A673 (cell line): ENCODE data around the gene SLC4A4.

ENCODE experiments used
- CTCF ChIP-seq: fragments of 300-800, 200-600 bp; sonication (generic); conservative IDR thresholded peaks from 2 replicates; pipeline ENCODE4 v1.5.1; 2017; ENCODE audit warnings: low read depth, mild to moderate bottlenecking, antibody characterized with exemption, low read length, moderate library complexity, mixed read lengths
- EZH2 ChIP-seq: fragments of 200-600 bp; sonication (generic); IDR thresholded peaks from 2 replicates; pipeline ENCODE4 v1.6.1; 2017; ENCODE audit warnings: borderline replicate concordance, low read depth, mild to moderate bottlenecking, mixed read lengths, antibody characterized with exemption, low read length; ENCODE audit not compliant: poor library complexity, severe bottlenecking

GRCh38 chr4:71550220-71551165, 211.7 kb downstream of the SLC4A4 start:
- TF ChIP-seq CTCF (no peak), EZH2 (no peak)
